Neutrophil (primary cell): ENCODE results near the gene TNS3.

Experiments
- H3K27ac ChIP-seq: fragments of 200-600 bp; sonication (generic); 2 replicates; pipeline ENCODE4 v1.5.1; 2016; ENCODE audit warnings: mild to moderate bottlenecking, moderate library complexity
- H3K27me3 ChIP-seq: fragments of 200-600 bp; sonication (generic); 2 replicates; pipeline ENCODE4 v1.6.0; 2016; ENCODE audit warnings: mild to moderate bottlenecking
- H3K36me3 ChIP-seq: fragments of 200-600 bp; sonication (generic); 2 replicates; pipeline ENCODE4 v1.5.1; 2017
- H3K4me1 ChIP-seq, 2 experiments: fragments of 200-600 bp in 1 of 2; sonication (generic) in 1 of 2; 1 replicate in 1 of 2; 2 replicates in 1 of 2; pipeline versions ENCODE4 v1.5.1 to v1.6.1; 2013 to 2016; ENCODE audit warnings: low read depth in 1 of 2, low read length in 1 of 2, mild to moderate bottlenecking in 1 of 2, moderate library complexity in 1 of 2; ENCODE audit not compliant: control insufficient read depth in 1 of 2, insufficient read depth in 1 of 2
- H3K4me3 ChIP-seq, 2 experiments: fragments of 200-600 bp in 1 of 2; sonication (generic) in 1 of 2; 1 replicate in 1 of 2; 2 replicates in 1 of 2; pipeline ENCODE4 v1.5.1; 2013 to 2016; ENCODE audit warnings: low read depth in 1 of 2, low read length in 1 of 2, mild to moderate bottlenecking in 1 of 2, moderate library complexity in 1 of 2
- H3K9me3 ChIP-seq: fragments of 200-600 bp; sonication (generic); 2 replicates; pipeline ENCODE4 v1.5.1; 2016
- CTCF ChIP-seq: fragments of 200-600 bp; sonication (generic); IDR thresholded peaks from 2 replicates; pipeline ENCODE4 v1.5.1; 2016; ENCODE audit warnings: antibody characterized with exemption

Gene TNS3

DNA sequence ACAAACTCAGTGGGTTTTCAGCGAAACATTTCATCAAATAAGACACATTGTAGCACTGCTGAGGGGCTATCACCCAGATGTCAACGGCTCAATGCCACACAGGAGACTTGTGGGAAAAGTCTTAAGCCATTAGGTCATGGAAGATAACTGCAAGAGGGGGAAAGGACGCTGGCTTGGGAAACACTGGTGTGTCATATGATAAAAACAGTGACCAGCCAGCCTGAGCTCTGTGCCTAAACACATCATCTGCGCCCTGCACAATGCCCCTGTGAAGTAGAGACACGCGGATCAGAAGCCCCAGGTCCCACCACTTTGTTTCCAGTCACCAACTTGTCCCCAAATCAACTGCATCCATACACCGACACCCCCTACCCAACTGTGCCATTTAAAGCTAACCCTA, 116.7 kb downstream of the TNS3 start:
- no peaks in the 10 kb centered on the region for H3K4me1 ChIP-seq
- H3K27me3 ChIP-seq, result no peaks in the 10 kb centered on the region
- H3K9me3 ChIP-seq, result no peaks in the 10 kb centered on the region
- H3K36me3 ChIP-seq, result no peaks in the 10 kb centered on the region
- no peak overlapping the region for H3K27ac ChIP-seq
- no peak for TF ChIP-seq CTCF
- H3K4me3 ChIP-seq, result no peak overlapping the region

DNA sequence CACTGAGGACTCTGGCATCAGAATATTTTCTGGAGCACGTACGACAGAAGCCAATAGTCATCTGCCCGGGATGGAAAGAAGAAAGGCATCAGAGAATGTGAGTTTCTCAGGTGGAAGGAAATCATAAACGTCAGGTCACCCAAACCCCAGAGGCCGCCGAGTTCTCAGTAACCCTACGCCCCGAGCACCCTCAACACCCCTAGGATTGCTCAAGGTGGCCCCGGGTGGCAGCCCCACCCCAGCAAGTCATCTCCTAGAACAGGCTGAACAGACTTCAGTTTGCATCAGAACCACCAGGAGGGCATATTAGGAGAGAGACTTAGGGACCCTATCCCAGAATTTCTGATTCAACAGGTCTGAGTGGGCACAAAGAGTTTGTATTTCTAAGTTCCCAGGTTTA, 117.6 kb downstream of the TNS3 start:
- H3K9me3 ChIP-seq, result no peaks in the 10 kb centered on the region
- H3K27ac ChIP-seq, result no peak overlapping the region
- H3K27me3 ChIP-seq, result no peaks in the 10 kb centered on the region
- TF ChIP-seq CTCF, result no peak
- no peaks in the 10 kb centered on the region for H3K4me1 ChIP-seq
- H3K4me3 ChIP-seq, result no peak overlapping the region
- no peaks in the 10 kb centered on the region for H3K36me3 ChIP-seq

GRCh38 chr7:47461746-47462145, 120.2 kb downstream of the TNS3 start:
- H3K4me1 ChIP-seq, result no peaks in the 10 kb centered on the region
- no peak overlapping the region for H3K27ac ChIP-seq
- no peak overlapping the region for H3K4me3 ChIP-seq
- H3K9me3 ChIP-seq, result no peaks in the 10 kb centered on the region
- no peaks in the 10 kb centered on the region for H3K27me3 ChIP-seq
- TF ChIP-seq CTCF, result no peak
- no peaks in the 10 kb centered on the region for H3K36me3 ChIP-seq

GRCh38 chr7:47461161-47461560, 120.8 kb downstream of the TNS3 start:
- Histone ChIP-seq H3K27me3 (no peaks in the 10 kb centered on the region), H3K27ac (no peak overlapping the region), H3K36me3 (no peaks in the 10 kb centered on the region), H3K9me3 (no peaks in the 10 kb centered on the region), H3K4me3 (no peak overlapping the region), H3K4me1 (no peaks in the 10 kb centered on the region)
- TF ChIP-seq CTCF, result no peak

DNA sequence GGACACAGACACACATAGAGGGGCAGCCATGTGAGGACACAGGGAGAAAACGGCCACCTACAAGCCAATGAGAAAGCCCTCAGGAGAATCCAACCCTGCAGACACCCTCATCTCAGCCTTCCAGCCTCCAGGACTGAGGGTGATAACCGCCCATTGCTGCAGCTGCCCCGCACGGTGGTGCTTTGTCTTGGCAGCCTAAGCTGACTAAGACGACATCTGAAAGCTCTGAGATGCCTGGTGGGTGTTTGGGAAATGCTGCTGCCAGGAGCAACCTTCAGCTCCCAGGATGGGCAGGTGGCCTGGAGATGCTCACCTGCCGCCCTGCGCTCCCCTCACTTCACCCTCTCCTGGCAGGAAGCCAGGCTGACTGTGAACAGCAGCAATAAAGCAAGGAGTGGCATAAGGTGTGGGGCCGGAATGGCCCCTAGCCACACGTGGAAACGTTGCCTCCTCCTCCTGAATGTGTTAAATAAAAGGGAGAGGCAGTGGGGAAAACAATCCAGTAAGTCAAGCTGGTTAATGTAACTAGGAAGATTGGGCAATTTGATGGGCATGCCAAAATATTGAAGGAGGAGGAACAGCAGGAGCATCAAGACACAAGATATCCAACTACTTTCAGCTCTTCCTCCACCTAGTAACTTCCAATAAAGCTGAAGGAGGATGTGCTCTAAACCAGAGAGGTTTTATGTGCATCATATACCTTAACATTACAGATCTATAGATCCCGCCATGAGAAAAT, 121.5 kb downstream of the TNS3 start:
- Histone ChIP-seq H3K4me1 (no peaks in the 10 kb centered on the region), H3K4me3 (no peak overlapping the region), H3K9me3 (no peaks in the 10 kb centered on the region), H3K27me3 (no peaks in the 10 kb centered on the region), H3K36me3 (no peaks in the 10 kb centered on the region), H3K27ac (no peak overlapping the region)
- TF ChIP-seq CTCF, result no peak
